Suppressor macrophage treated with lipopolysaccharide for 1 hour (primary cell): ENCODE data around the gene ANO9.

ENCODE experiments used
- DNase-seq, 3 donors: peaks; one replicate each; pipeline ENCODE4 v3.0.0-alpha.2; 2020 to 2022

The ANO9 gene

DNA sequence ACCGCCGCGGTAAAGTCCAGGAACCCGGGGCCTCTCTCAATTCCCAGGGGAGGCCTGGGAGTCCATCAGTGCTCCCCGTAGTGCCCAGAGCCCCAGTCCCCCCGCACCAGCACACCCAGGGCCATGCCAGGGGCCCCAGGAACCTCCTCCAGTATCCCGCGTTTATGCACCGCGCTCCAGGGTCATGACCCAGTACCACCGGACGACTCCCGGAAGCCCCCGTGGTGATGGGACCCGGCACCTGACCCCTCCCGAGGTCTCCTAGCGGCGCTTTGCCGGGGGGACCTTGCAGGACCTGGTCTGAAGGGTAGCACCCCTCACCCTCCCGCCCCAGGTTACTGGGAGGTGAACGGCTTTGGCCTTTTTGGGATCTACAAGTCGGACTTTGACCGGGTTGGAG, 61.3 kb downstream of the ANO9 start:
- DNase-seq: no peak

DNA sequence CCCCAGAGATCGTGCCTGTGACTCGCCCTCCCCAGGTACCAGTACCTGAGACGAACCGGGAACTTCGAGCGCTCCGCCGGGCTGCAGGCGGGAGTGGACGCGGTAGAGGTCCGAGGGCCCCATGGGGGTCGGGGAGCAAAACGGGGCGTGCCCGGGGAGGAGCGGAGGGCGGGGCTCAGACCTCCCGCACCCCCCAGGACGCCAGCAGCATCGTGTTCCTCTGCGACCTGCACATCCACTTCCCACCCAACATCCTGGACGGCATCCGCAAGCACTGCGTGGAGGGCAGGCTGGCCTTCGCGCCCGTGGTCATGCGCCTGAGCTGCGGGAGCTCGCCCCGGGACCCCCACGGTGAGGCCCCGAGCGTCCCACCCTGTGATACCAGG, 61.7 kb downstream of the ANO9 start:
- no peak for DNase-seq

DNA sequence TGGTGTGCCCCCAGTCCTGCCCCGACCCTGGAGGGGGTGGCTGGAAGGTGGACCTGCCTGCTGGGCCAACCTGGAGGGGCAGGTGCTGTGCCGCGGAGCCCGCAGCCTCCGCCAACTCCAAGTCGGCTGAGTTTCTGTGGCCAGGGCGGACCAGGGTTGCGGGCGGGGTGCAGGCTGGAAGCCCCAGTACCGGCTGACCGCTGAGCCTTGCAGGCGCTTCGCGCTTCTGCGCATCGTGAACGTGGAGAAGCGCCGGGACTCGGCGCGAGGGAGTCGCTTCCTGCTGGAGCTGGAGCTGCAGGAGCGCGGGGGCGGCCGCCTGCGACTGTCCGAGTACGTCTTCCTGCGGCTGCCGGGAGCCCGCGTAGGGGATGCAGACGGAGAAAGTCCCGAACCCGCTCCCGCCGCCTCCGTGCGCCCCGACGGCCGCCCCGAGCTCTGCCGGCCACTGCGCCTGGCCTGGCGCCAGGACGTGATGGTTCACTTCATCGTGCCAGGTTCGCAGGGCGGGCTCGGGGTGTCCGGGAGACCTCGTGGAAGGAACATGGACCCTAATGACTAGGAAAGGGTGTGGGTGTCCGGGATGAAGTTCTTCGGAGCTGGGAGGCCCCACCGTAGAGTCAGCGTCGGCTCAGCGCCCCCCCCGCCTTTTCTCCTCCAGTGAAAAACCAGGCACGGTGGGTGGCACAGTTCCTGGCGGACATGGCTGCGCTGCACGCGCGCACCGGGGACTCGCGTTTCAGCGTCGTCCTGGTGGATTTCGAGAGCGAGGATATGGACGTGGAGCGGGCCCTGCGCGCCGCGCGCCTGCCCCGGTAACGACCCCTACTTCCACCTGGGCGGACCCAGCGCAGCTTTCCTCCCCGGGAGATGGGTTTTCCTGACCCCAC, 62.4 kb downstream of the ANO9 start:
- no peak for DNase-seq

DNA sequence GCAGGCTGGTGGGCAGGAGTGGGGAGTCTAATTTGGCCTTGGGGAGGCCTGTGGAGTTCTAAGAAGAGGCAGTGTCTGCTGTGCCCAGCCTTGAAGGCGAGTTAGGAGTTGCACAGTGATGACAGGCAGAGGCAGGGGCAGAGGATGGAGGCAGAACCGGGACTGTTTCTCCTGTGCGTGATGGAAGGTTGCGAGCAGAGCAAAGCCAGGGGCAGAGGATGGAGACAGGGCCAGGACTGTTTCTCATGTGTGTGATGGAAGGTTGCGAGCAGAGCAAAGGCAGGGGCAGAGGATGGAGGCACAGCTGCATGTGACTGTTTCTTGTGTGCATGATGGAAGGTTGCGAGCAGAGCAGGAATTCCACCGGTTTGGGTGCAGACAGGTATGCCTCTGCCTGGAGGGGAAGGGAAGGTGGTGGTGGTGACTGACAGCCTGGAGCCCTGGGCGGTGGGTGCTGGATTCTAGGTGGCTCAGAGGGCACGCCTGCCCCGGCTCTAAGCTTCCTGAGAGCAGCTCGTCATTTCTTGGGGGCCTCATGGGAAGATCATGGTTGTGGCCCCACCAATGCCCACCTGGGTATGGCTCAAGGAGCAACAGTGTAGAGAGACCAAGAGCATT, 63.8 kb downstream of the ANO9 start:
- no peak for DNase-seq

DNA sequence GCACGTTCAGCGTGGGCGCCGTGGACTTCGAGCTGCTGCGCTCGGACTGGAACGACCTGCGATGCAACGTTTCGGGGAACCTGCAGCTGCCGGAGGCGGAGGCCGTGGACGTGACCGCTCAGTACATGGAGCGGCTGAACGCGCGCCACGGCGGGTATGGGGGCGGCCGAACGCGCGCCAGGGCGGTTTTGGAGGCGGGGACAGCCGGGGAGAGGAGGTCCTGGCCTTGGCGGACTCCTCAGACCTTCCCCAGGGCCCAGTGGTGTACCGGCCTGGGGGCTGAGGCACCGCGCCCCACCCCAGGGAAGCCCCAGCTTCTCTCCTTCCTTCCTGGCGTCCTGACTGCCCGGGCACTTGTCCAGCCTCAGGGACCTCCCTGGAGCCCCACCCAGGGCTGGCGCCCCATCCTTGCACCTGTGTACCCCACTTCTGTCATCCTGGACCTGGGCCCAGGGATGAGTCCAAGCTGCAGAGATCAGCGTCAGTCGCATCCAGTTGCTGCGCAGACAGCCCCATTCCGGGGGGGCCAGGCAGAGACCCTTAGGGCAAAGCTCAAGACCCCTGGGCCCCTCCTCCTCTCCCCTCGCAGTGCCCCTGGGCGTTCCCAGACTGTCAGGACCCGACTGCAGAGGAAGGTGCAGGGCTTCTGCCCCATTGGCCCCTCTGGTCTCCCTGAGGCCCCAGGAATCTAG, 64.5 kb downstream of the ANO9 start:
- no peak for DNase-seq

DNA sequence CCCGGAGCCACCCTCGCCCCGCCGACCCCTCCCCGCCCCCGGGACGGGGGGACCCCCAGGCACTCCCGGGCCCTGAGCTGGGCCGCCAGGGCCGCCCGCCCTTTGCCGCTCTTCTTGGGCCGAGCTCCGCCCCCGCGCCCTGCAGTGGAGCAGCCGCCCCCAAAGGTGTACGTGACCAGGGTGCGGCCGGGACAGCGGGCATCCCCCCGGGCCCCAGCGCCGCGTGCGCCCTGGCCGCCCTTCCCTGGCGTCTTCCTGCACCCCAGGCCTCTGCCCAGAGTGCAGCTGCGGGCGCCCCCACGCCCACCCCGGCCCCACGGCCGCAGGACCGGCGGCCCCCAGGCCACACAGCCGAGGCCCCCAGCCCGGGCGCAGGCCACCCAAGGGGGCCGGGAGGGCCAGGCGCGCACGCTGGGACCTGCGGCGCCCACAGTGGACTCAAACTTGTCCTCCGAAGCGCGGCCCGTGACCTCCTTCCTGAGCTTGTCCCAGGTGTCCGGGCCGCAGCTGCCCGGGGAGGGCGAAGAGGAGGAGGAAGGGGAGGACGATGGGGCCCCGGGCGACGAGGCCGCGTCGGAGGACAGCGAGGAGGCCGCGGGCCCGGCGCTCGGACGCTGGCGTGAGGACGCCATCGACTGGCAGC, 65.2 kb downstream of the ANO9 start:
- no peak for DNase-seq

DNA sequence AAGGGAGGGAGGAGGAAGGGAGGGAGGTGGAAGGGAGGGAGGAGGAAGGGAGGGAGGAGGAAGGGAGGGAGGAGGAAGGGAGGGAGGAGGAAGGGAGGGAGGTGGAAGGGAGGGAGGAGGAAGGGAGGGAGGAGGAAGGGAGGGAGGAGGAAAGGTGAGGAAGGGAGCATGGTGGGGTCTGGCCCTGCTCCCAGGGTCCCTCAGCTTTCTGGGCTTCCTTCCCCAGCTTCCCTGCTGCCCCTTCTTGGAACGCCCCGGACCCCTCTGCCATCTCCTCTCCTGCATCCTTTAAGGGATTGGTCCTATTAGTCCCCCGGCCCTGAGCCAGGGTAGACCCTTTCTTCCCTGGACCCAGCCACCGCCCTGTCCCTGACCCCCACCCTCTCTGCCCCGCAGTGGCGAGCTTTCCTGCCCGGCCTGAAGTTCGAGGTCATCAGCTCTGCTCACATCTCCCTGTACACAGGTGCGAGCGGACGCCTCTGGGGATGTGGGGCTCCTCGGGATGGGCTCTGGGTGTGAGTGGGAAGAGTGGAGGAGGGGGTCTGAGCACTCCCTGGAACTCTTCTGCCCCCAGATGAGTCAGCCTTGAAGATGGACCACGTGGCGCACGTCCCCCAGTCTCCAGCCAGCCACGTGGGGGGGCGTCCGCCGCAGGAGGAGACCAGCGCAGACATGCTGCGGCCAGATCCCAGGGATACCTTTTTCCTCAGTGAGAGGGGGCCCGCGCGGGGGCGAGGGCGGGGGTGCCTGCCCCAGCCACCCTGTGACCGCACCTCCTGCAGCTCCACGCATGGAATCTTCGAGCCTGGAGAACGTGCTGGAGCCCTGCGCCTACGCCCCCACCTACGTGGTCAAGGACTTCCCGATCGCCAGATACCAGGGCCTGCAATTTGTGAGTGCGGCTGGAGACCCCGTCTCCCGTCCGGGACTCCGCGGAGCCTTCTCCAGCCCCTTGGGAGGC, 66.5 kb downstream of the ANO9 start:
- no peak for DNase-seq

DNA sequence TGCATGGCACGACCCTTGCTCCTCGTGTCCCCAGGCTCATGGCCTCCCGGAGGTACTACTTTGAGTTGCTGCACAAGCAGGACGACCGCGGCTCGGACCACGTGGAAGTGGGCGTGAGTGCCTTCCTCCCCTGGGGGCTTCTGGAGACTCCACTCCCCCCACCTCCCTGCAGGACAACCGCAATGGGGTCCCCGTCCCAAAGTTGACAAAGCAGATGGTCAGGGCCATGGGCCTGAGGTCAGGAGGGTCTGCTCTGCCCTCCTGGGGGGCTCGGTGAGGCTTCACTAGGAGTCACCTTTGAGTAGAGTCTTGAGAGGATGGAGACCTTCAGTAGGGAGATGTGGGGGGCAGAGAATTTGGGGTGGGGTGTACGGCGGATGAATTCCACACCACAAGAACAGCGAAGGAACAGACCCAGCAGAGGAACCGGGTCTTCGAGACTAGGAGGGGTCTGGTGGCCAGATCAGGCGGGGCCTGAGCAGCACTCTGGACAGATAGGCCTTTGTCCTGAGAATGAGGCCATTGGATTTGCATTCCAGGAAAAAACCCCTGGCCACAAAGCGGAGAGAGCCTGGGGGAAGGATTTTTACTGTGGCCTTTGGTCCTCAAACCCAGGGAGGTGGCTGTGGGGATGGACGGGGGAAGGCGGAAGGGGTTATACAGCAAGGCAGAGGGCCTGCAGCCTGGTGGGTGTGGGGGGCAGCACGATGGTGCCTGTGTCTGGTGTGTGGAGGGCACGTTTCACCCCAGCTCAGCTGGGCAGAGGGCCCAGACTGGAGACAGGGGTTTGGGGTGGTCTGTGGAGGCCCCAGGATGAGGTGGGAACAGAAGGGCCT, 67.9 kb downstream of the ANO9 start:
- DNase-seq: no peak

DNA sequence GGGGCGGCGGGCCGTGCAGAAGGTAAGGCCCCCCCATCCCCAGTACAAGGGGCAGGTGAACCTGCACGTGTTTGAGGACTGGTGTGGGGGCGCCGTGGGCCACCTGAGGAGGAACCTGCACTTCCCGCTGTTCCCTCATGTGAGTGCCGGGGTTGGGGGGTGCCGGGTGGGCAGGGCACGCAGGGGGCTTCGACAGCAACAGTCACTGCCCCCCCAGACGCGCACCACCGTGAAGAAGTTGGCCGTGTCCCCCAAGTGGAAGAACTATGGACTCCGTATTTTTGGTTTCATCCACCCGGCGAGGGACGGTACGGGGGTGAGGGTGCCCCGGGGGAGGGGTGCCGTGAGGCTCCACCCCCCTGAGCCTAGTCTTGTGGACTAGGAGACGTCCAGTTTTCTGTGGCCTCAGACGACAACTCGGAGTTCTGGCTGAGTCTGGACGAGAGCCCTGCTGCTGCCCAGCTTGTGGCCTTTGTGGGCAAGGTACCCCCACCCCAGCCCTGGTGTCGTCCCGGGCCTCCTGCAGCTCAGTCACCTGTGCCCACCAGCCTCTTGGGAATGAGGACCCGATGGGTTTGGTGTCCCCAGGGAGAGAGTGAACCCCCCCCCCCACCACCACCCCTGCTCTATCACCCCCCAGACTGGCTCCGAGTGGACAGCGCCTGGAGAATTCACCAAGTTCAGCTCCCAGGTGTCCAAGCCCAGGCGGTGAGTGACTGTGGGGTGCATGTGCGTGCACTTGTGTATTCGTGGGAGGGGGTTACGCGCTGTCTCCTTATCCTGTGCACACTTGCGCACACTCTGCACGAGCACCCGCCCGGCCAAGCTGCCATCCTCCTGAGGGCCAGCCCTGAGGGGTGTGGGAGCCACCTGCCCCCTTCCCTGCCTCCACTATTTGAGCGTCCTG, 68.7 kb downstream of the ANO9 start:
- DNase-seq: no peak

DNA sequence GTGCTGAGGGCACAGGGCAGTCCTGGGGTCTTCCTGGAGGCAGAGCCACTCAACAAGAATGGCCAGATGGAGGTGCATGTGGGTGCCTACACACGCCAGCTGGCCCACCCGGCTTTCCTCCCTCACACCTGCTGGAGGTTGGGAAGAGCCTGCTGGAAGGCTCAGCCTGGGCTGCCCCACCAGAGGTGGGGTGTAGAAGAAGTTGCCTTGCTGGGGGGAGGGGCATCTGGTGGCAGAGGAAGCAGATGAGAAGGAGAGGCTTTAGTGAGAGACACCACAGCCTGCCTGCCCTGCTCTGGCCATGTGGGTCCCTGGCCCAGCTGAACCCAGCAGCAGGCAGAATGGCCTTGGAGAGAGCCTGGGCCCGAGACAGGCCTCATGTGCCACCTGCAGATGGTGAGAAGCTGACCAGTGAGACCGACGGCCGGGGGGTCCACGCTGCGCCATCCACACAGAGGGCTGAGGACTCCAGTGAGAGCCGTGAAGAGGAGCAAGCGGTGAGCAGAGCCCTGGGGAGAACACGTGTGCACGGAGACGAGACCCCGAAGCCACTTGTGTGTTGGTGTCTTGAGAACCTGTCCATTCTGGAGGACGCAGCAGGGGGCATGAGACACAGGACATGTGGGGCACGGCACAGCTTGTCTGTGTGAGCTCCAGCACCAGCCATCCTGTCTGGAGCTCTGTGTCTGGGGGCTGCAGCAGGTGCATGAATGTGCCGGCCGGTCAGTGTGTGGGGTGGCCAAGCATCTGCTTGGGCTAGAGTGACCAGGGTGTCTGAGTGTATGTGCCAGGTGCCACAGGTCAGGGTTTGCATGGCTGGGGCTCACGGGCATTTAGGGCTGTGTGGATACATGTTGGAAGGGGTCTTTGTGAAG, 69.9 kb downstream of the ANO9 start:
- DNase-seq: no peak

DNA sequence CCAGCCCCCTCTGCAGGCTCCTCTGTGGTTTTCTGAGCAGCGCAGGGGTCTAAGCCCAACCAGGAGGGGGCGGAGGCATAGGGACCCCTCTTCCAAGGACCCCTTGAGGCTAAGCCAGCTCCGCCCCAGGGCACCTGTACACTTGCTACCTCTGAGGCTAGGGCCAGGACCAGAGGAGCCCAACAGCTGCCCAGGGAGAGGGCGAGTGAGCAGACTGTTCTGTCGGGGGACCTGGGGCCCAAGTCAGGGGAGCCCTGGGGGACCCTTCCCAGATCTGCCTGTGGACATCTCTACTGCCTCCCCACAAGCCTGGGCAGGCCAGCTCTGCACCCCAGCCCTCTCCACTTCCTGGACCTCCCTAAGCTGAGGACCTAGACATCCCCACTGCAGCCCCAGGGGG, 70.8 kb downstream of the ANO9 start:
- no peak for DNase-seq

DNA sequence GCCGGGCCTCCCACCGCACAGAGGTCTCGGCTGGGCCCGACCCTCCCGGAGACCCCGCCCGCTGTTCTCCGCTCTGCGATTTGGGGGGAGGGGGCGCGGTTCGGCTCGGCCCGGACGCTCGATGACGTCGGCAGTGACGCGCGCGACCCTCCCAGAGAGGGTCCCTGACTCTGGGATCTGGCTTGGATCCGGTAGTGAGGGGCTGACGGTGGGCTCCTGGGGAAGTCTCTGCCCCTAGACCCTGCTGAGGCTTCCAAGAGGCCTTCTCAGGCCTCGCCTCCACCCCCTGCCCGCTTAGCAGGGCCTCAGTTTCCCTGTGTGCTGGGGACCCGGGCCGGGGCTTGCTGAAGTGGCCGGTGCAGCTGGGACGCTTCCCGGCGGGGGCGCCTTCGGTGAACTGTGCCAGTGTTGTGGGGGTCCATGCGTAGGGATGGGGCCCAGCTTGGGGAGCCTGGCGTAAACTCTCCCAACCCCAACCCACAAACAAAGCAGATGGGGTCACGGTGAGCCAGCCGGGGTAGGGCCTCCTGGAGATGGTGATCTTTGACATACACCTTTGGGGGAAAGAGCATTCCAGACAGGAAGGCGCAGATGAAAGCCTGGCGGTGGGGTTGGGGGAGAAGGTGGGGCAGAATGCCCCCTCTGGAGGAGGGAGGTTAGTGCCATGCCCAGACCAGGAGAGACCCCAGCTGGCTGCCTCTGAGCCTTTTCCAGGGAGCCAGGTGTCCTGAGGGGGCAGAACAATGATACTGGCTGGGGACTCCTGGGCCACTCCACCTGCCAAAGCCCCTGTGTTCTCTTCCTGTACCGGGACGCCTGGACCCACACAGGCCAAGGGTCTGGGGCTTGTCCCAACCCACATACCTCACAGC, 71.5 kb downstream of the ANO9 start:
- no peak for DNase-seq

DNA sequence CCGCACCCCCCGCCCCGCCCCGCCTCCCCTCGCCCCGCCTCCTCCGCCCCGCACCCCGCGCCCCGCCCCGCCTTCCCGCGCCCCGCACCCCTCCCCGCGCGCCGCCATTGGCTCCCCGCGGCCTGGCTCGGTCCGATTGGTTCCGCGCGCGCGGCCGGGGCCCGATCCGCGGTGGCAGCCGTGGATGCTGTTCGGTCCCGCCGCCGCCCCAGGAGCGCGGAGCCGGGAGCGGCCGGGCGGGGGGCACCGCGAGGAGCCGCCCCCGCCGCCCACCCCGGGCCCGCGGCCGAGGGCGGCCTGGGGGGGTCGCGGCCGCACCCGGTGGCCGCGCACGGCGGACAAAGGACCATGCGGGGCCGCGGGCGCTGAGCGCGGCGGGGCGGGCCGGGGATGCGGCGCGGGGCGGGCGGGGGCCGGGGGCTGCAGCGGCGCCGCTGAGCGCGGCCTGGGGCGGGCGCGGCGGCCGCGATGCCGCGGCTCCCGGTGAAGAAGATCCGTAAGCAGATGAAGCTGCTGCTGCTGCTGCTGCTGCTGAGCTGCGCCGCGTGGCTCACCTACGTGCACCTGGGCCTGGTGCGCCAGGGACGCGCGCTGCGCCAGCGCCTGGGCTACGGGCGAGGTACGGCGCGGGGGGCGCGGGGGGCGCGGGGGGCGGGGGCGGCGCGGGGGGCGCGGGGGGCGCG, 72.3 kb downstream of the ANO9 start, which contains the start of gene B4GALNT4:
TSS of gene B4GALNT4 (plus strand) at position 164 of the 683 bp plus-strand sequence. CDS start at position 469, 305 bp downstream.
- DNase-seq: no peak

DNA sequence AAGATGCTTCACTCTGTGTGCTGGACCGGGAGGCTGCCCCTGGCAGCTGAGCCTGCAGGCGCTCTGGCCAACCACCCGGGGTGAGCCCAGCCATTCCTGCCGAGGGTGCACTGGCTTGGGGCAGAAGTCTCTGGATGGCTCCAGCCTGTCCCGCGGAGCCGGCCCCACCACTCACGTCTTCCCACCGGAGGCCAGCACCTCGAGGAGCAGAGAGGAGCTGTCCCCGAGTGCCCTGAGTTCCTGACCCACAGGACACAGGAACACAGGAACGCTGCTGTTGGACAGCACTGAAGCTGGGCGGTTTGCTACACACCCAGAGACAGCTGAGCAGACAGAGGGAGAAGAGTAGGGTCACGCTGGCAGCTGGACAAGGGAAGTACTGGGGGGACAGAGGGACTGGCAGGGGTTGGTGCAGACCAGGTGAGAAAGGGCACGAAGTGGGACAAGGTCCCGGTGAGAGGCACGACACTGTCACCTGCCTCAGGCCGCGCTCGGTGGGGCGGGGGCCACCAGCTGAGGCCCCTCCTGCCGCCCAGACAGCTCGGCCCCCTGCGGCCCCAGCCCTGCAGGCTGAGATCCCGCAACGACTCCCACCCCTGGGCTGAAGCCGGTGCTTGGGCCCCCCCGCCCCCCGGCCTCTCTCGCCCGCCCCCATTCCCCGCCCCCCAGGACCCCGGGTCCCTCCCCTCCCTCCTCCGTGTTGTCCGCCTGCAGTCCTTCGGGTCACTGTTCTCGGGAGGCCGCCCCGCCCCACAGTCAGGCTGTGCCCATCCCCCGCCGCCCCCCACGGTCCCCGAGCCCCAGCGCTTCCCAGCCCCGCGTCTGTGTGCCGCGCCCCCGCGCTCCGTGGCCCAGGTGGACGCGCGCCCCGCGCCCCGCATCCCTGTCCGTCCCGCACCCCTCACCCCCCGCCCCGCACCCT, 73.1 kb downstream of the ANO9 start:
- peak in 1 of 3 donors; percentile 12 for DNase-seq

DNA sequence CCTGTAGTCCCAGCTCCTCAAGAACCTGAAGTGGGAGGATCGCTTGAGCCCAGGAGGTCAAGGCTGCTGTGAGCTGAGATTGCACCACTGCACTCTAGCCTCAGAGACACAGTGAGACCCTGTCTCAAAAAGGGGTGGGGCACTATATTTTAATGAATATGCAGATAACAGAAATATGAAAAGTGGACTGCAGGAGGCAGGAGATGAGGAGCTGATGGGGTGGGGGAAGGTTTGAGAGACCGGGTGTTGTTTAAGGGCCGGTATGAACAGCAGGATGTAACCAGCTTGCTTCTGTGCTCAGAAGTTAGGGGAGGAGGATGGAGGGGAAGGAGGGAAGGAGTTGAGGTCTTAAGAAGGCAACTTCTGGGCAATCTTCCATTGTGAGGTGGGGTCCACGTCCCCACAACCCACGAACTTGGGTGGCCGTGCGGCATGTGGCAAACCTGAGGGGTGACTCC, 73.8 kb downstream of the ANO9 start:
- DNase-seq: no peak
